Occipital lobe (tissue), 2 donors: ENCODE results near the gene AADACL3. TPM values are rescaled to one million over a fixed set of nuclear protein-coding genes. Genes with fewer than 3 reads are reported as not detected.
"Not testable (repeated sequence)": the region's sequence is repeated elsewhere in the genome, so short reads cannot be mapped to it uniquely, and the experiment has no call there.

Experiments used
- DNase-seq: peaks from one replicate; lab custom pipeline; 2025; lab: John Stamatoyannopoulos, UW
- total RNA-seq: library from RNA; depleted of rRNA; stranded (reverse); fragments of >200 nt; gene quantifications from one replicate; pipeline ENCODE4 v1.2.3, GENCODE V29; 2014

The AADACL3 gene
- total RNA-seq, 1 donor from 2014 or later = not detected

- no peak for DNase-seq
Measured at GRCh38 chr1:12714710-12715475, 1.0 kb upstream of the AADACL3 start.

- DNase-seq = no peak
Measured at GRCh38 chr1:12717301-12717838, 1.5 kb downstream of the AADACL3 start.

- no peak for DNase-seq
Measured at GRCh38 chr1:12722626-12723025, 6.7 kb downstream of the AADACL3 start.

- DNase-seq = no peak
Measured at GRCh38 chr1:12728391-12728790, 12.5 kb downstream of the AADACL3 start.

GRCh38 chr1:12730156-12730555 lies 14.2 kb downstream of the AADACL3 start:
- no peak for DNase-seq

- not testable (repeated sequence) for DNase-seq
Measured at GRCh38 chr1:12731084-12731483, 15.2 kb downstream of the AADACL3 start.

- DNase-seq = no peak
Measured at GRCh38 chr1:12734651-12735050, 18.7 kb downstream of the AADACL3 start.

GRCh38 chr1:12738934-12739333 lies 23.0 kb downstream of the AADACL3 start:
- no peak for DNase-seq

GRCh38 chr1:12739613-12740012 lies 23.7 kb downstream of the AADACL3 start:
- DNase-seq = no peak

- DNase-seq = no peak
Measured at GRCh38 chr1:12741946-12742345, 26.0 kb downstream of the AADACL3 start.

- no peak for DNase-seq
Measured at GRCh38 chr1:12745126-12745991, 29.4 kb downstream of the AADACL3 start.

GRCh38 chr1:12745992-12746323 lies 30.0 kb downstream of the AADACL3 start, which contains the start of gene CFAP107:
Gene CFAP107, plus strand, starts transcription at chr1:12746200. Its CDS starts 231 bp downstream, at chr1:12746431.
- DNase-seq = no peak

GRCh38 chr1:12748778-12749355 lies 33.0 kb downstream of the AADACL3 start:
- no peak for DNase-seq

GRCh38 chr1:12754738-12755137 lies 38.8 kb downstream of the AADACL3 start:
- DNase-seq = no peak

GRCh38 chr1:12756273-12756672 lies 40.4 kb downstream of the AADACL3 start:
- no peak for DNase-seq

GRCh38 chr1:12756768-12757413 lies 41.0 kb downstream of the AADACL3 start:
- no peak for DNase-seq

GRCh38 chr1:12757836-12758235 lies 41.9 kb downstream of the AADACL3 start:
- no peak for DNase-seq

- DNase-seq = no peak
Measured at GRCh38 chr1:12760256-12760795, 44.4 kb downstream of the AADACL3 start.

GRCh38 chr1:12761781-12762180 lies 45.9 kb downstream of the AADACL3 start:
- DNase-seq = no peak

- no peak for DNase-seq
Measured at GRCh38 chr1:12762766-12763165, 46.9 kb downstream of the AADACL3 start.

- no peak for DNase-seq
Measured at GRCh38 chr1:12763479-12763878, 47.6 kb downstream of the AADACL3 start.
